K562 (cell line): Measurements from ENCODE around the gene TMEM132C.

Source experiments
- GABPA ChIP-seq: fragments of 200-800 bp; sonication (Bioruptor generic); conservative IDR thresholded peaks from 2 replicates; pipeline ENCODE4 v1.6.1; 2016; ENCODE audit warnings: low read depth, missing genetic modification characterization, missing compliant biosample characterization
- TF ChIP-seq, protein P1 (sequence below), 3 experiments: IDR thresholded peaks in 2 of 3; conservative IDR thresholded peaks in 1 of 3; 2 replicates each; pipeline ENCODE4 v1.5.1; 2011 to 2012; ENCODE audit warnings: low read length in 3 of 3, mild to moderate bottlenecking in 3 of 3, control low read depth in 2 of 3, improper control_type of control experiment in 1 of 3, inconsistent platforms in 1 of 3, low read depth in 1 of 3, mixed read lengths in 1 of 3, moderate library complexity in 1 of 3; ENCODE audit not compliant: insufficient read depth in 2 of 3

- TF ChIP-seq, protein P1, sequence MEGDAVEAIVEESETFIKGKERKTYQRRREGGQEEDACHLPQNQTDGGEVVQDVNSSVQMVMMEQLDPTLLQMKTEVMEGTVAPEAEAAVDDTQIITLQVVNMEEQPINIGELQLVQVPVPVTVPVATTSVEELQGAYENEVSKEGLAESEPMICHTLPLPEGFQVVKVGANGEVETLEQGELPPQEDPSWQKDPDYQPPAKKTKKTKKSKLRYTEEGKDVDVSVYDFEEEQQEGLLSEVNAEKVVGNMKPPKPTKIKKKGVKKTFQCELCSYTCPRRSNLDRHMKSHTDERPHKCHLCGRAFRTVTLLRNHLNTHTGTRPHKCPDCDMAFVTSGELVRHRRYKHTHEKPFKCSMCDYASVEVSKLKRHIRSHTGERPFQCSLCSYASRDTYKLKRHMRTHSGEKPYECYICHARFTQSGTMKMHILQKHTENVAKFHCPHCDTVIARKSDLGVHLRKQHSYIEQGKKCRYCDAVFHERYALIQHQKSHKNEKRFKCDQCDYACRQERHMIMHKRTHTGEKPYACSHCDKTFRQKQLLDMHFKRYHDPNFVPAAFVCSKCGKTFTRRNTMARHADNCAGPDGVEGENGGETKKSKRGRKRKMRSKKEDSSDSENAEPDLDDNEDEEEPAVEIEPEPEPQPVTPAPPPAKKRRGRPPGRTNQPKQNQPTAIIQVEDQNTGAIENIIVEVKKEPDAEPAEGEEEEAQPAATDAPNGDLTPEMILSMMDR (IDR thresholded peaks at IDR 0.05 in 2 of 3, conservative IDR thresholded peaks at IDR 0.05 in 1 of 3; ENCODE audit: insufficient read depth in 2 of 3, low read depth in 1 of 3, low read length in 3 of 3): no peak
- TF ChIP-seq GABPA (tag): no peak
Observed at GRCh38 chr12:128698301-128698972, 431.5 kb downstream of the TMEM132C start.
